Activated CD4-positive, alpha-beta T cell treated with anti-CD3 and anti-CD28 coated beads, Interleukin-2, amount 10 ng/mL, durations not matched to agents 24 days and 14 days (primary cell): ENCODE results near the gene CCR7. TPM values are rescaled to one million over a fixed set of nuclear protein-coding genes. Genes with fewer than 3 reads are reported as not detected.

Experiments used
- DNase-seq: peaks from one replicate; pipeline ENCODE4 v3.0.0; 2022
- H3K27ac Mint-ChIP-seq: one replicate; pipeline ENCODE4 v1.8.0; 2022; ENCODE audit warnings: mild to moderate bottlenecking, mixed read lengths
- H3K27me3 Mint-ChIP-seq: one replicate; pipeline ENCODE4 v1.8.0; 2022; ENCODE audit warnings: mixed read lengths
- H3K36me3 Mint-ChIP-seq: one replicate; pipeline ENCODE4 v1.8.0; 2022; ENCODE audit warnings: low read depth, mild to moderate bottlenecking, mixed read lengths
- H3K4me1 Mint-ChIP-seq: one replicate; pipeline ENCODE4 v1.8.0; 2021; ENCODE audit warnings: mixed read lengths
- H3K4me3 Mint-ChIP-seq: one replicate; pipeline ENCODE4 v1.8.0; 2022; ENCODE audit warnings: mild to moderate bottlenecking, moderate library complexity, mixed read lengths
- H3K9me3 Mint-ChIP-seq: one replicate; pipeline ENCODE4 v1.8.0; 2021; ENCODE audit warnings: mixed read lengths
- intact Hi-C: fragments of 100-400 bp; cut with micrococcal nuclease; formaldehyde crosslinking; loops from one replicate; pipeline ENCODE4 v1.15.1; 2023
- total RNA-seq: library from RNA; stranded (reverse); gene quantifications from 2 replicates; pipeline ENCODE4 v1.2.3, GENCODE V29; 2022

CCR7 gene
- total RNA-seq, 1 donor from 2014 or later, result 220 TPM

DNA sequence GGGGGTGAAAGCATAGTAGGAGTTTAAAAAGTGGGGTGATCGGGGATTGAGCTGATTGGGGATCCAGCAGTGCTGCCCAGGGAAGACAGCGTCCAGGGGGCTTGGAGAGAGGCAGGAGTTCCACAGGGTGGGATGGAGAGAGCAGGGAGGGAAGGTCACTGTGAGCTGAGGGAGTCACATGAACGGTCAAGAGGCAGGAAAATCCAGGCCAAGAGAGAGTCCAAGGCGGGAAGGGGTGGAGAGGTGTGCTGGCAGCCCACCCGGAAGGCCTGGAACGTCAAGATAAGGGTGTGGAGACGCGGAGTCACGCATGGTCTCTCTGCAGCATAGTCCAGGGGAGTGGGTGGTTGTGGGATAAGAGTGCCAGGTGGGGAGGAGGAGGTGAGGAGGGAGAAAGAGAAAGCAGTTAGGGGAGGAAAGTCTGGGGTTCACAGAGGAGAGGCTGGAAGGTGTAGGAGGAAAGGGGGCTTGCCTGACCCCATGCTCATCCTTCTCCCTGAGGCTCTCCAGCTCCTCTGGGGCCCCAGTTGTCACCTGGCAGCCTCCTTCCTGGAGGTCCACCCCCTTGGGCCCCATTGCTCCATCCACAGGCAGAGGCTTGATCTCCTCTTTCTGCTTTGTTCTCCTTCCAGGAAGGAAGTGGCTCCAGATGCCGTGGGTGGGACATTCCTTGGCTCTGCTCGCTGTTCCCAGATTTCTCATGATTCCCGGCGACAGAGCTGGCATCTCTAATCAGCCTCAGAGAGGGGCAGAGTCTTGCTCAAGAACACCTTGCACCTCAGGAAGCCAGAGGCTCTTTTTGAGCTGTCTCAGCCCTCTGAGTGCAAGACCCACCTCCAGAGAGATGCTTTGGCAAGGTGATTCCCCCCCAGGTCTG lies 28.7 kb downstream of the CCR7 start:
- Mint-ChIP-seq H3K27ac (peak overlapping the region; percentile 73), H3K9me3 (no peaks in the 10 kb centered on the region), H3K4me3 (peak overlapping the region; percentile 18), H3K27me3 (peaks cover 2% of the 10 kb centered on the region), H3K36me3 (peaks cover 23% of the 10 kb centered on the region), H3K4me1 (peaks cover 88% of the 10 kb centered on the region)
- no peak for DNase-seq
- intact Hi-C loops, result loop anchor here (10.0 kb wide), 1 partner anchor 232 kb away; the partner anchor contains the start of gene RARA

DNA sequence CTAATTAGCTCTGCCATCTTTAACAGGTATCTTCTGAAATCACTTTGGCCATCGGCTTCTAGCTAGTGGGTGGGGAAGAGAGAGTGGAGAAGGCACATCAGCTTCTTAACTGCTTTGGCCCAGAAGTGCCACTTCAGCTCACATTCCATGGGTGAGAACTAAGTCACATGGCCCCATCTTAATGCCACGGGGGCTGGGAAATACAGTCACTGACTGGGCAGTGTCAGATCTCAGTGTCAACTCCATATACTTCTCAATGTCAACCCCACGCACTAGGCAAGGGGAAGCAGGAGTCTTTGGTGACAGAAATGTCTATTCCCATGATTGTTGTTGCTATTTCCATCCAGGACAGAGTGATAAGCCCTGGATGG lies 29.4 kb downstream of the CCR7 start:
- Mint-ChIP-seq H3K27ac (peak overlapping the region; percentile 73), H3K4me3 (peak overlapping the region; percentile 18), H3K9me3 (no peaks in the 10 kb centered on the region), H3K4me1 (peaks cover 88% of the 10 kb centered on the region), H3K36me3 (peaks cover 23% of the 10 kb centered on the region), H3K27me3 (peaks cover 2% of the 10 kb centered on the region)
- intact Hi-C loops, result loop anchor here (10.0 kb wide), 1 partner anchor 231 kb away; the partner anchor contains the start of gene RARA
- no peak for DNase-seq

DNA sequence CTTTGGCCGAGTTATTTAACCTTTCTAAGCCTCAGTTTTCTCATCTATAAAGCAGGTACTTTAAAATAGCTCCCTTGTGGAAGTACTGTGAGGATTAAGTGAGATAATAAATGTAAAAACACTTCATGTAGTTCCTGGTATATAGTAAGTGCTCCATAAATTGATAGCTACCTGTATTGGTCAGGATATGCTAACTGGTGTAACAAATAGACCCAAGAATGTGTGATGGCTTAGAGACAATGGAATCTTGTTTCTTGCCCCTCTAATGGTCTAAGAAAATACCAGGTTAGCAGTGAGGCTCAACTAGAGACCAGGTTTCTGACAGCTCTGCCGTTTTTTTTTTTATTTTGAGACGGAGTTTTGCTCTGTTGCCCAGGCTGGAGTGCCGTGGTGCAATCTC lies 29.8 kb downstream of the CCR7 start:
- H3K9me3 Mint-ChIP-seq, result no peaks in the 10 kb centered on the region
- H3K4me1 Mint-ChIP-seq, result peaks cover 88% of the 10 kb centered on the region
- H3K27ac Mint-ChIP-seq, result peak overlapping the region; percentile 99
- intact Hi-C loops, result loop anchor here (10.0 kb wide), 1 partner anchor 231 kb away; the partner anchor contains the start of gene RARA
- peaks cover 2% of the 10 kb centered on the region for H3K27me3 Mint-ChIP-seq
- no peak overlapping the region for H3K4me3 Mint-ChIP-seq
- DNase-seq, result no peak
- peaks cover 23% of the 10 kb centered on the region for H3K36me3 Mint-ChIP-seq

DNA sequence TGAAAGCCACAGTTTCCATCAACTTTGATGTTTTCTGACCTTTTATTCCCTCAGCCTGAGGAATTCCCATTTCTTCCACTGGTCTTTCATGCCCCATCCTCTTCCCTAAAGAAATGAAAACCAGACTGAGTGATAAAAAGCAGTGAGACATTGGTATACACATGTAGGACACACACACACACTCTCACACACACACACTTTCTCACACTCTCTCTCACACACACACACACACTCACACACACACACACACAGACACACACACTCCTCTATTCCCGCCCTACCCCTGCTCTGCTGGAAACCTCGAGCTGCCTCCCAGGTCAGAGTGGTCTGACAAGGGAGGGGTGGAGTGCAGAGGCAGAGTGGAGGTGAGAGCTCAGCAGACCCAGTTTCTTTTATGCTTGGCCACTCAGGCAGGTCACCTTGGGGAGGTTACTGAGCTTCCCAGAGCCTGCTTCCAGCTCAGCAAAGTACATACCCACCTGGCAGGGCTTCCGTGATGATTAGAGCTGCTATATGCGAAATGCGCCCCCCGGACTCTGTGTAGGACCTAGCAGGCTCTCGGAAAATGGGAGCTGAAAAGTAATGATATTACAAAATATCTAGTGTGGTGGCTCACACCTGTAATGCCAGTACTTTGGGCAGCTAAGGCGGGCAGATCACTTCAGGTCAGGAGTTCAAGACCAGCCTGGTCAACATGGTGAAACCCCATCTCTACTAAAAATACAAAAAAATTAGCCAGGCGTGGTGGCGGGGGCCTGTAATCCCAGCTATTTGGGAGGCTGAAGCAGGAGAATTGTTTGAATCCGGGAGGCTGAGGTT lies 30.7 kb downstream of the CCR7 start:
- Mint-ChIP-seq H3K9me3 (no peaks in the 10 kb centered on the region), H3K4me3 (peak overlapping the region; percentile 39), H3K36me3 (peaks cover 23% of the 10 kb centered on the region), H3K27ac (peak overlapping the region; percentile 99), H3K27me3 (peaks cover 2% of the 10 kb centered on the region), H3K4me1 (peaks cover 84% of the 10 kb centered on the region)
- intact Hi-C loops, result loop anchor here (10.0 kb wide), 1 partner anchor 230 kb away; the partner anchor contains the start of gene RARA
- DNase-seq, result peak; percentile 72

DNA sequence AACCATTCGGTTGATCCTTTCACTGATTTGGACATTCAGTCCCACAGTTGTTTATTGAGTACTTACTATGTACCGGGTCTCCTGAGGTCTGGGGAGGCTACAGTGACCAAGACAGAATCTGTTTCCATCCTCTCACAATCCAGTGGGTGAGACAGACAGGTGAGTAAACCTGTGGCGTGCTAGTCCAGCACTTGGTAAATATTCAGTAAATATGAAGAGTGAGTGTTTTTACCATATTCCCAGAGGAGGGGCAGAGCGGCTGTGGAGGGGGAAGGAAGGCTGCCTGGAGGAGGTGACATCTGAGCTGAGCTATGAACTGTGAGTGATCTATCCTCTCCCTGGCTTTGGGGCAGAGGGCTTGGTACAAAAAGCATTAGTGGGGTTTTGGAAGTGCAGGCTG lies 31.4 kb downstream of the CCR7 start:
- Mint-ChIP-seq H3K36me3 (peaks cover 21% of the 10 kb centered on the region), H3K27me3 (peaks cover 2% of the 10 kb centered on the region), H3K9me3 (no peaks in the 10 kb centered on the region)

DNA sequence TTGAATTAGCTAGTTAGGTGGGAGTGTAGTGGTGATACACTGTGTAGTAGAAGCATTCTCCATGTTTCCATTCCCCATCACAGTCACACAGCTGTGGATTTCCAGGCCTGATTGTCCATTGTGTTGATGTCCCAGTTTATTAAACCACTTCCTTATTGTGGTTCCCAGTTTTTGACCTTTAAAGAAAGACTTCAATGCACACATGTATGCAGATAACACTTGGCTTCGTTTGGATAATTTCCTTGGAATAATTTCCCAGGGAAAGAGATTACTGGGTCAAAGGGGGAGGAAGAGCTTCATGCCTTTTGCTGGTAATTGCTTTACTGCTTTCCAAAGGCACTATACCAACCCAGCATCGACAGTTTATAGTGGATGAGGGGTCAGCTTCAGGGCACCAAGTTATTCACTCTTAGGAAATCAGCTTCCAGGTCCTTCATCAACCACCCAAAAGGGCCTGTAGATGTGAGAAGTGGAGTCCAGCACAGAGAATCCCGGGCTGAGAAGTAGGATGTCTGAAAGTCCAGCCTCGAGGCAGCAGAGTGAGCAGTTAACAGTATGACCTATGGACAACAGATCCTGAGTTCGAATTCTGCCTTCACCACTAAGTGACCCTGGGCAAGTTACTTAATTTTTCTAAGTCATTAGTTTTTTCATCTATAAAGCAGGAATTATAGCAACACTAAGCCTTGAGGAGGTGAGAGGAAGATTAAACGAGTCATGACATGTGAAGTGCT lies 32.6 kb downstream of the CCR7 start:
- Mint-ChIP-seq H3K36me3 (peaks cover 23% of the 10 kb centered on the region), H3K9me3 (no peaks in the 10 kb centered on the region), H3K27me3 (peaks cover 2% of the 10 kb centered on the region), H3K4me1 (peaks cover 81% of the 10 kb centered on the region), H3K27ac (peak overlapping the region; percentile 99), H3K4me3 (peak overlapping the region; percentile 85)
- peak; percentile 70 for DNase-seq
- intact Hi-C loops, result loop anchor here (1.0 to 10.0 kb wide), 7 partner anchors 9 to 228 kb away; partner anchors contain the start of genes RARA and TOP2A

More for the DNA sequence above, 31.4 kb downstream of the CCR7 start:
- intact Hi-C loops, result loop anchor here (1.0 to 10.0 kb wide), 7 partner anchors 7 to 229 kb away; partner anchors contain the start of genes RARA and TOP2A
- Mint-ChIP-seq H3K4me3 (peak overlapping the region; percentile 85), H3K4me1 (peaks cover 80% of the 10 kb centered on the region), H3K27ac (peak overlapping the region; percentile 99)
- no peak for DNase-seq

DNA sequence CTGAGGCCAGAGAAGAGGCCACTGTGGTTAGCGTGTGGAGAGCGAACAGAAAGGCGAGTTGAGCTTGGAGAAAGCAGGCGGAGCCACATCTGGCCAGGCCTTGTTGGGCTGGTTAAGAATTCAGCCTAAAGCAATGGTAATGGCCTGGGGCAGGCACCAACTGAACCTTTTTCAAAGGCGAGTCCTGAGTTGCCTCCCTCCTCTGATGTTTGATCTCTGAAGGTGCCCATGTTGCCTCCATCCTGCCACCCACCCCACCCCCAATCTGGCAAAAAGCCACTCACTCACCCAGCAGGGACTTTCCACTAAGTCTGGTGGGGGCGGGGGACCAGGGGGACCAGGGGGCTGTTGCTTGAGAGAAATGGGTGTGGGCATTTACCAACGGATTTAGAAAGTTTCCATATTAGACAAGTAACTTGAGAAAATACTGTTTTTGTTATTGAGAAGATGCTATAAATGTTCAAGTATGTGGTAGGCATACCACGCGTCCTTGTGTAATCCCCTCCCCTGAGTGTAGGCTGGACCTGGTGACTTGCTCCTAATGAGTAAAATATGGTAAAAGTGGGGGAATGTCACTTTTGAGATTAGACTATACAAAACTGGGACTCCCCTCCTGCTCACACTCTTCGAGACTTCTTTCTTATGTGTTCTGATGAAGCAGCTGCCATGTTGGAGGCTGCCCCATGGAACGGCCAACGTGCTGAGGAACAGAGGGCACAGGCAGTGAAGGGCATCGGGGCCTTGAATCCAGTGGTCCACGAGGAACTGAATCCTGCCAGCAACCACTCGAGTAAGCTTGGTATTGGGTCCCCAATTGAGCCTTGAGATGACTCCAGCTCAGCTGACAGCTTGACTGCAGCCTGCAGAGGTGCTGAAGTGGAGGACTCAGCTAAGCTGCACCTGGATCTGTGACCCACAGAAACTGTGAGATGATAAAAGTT lies 34.0 kb downstream of the CCR7 start:
- peaks cover 2% of the 10 kb centered on the region for H3K27me3 Mint-ChIP-seq
- H3K36me3 Mint-ChIP-seq, result peaks cover 31% of the 10 kb centered on the region
- H3K27ac Mint-ChIP-seq, result peak overlapping the region; percentile 99
- intact Hi-C loops, result loop anchor here (1.0 to 10.0 kb wide), 4 partner anchors 15 to 227 kb away; partner anchors contain the start of gene RARA
- peak; percentile 85 for DNase-seq
- no peaks in the 10 kb centered on the region for H3K9me3 Mint-ChIP-seq
- H3K4me1 Mint-ChIP-seq, result peaks cover 71% of the 10 kb centered on the region
- H3K4me3 Mint-ChIP-seq, result peak overlapping the region; percentile 85

DNA sequence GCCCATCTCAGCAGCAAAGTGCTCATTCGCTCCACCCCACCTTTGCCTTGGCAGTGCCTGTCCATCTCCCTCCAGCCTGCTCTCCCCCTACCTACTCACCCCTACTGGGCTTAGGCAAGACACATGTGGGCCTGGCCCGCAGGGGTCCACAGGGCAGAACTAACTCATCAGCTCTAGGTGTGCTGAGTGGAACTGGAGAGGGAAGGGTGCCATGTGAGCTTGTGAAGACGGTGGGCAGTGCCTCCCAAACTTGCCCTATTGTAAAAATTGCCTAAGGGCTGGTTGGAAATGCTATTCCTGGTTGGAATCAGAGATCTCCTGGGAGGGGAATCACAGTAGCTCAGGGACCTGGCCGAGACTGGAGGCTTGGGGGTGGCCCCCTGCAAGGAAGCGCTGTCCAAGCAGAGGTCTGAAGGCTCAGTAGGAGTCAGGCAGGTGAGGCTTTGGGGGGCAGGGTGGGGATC lies 34.7 kb downstream of the CCR7 start:
- peak; percentile 62 for DNase-seq
- Mint-ChIP-seq H3K4me3 (peak overlapping the region; percentile 85), H3K27ac (peak overlapping the region; percentile 99), H3K4me1 (peaks cover 64% of the 10 kb centered on the region), H3K36me3 (peaks cover 34% of the 10 kb centered on the region), H3K9me3 (peaks cover under 1% of the 10 kb centered on the region), H3K27me3 (peaks cover 2% of the 10 kb centered on the region)
- intact Hi-C loops, result loop anchor here (10.0 kb wide), 1 partner anchor 226 kb away; the partner anchor contains the start of gene RARA

DNA sequence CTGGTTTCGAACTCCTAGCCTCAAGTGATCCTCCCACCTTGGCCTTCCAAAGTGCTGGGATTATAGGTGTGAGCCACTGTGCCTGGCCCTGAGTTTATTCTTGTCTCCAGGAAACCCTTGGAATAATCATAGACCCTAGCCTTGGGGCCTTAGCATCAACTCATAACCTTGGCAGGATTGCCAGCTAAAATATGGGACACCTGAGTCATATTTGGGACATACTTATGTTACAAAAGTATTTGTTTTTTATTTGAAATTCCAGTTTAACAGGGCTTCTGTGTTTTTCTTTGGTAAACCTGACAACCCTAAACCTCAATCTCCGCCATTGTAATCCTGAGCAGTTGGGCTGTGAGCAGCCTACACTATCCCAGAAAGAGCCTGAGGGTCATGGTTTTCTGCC lies 35.3 kb downstream of the CCR7 start:
- intact Hi-C loops, result loop anchor here (10.0 kb wide), 1 partner anchor 225 kb away; the partner anchor contains the start of gene RARA
- peaks cover 40% of the 10 kb centered on the region for H3K36me3 Mint-ChIP-seq
- peaks cover 2% of the 10 kb centered on the region for H3K27me3 Mint-ChIP-seq
- peak overlapping the region; percentile 99 for H3K27ac Mint-ChIP-seq
- no peak overlapping the region for H3K4me3 Mint-ChIP-seq
- H3K9me3 Mint-ChIP-seq, result peaks cover 6% of the 10 kb centered on the region
- no peak for DNase-seq
- peaks cover 64% of the 10 kb centered on the region for H3K4me1 Mint-ChIP-seq

DNA sequence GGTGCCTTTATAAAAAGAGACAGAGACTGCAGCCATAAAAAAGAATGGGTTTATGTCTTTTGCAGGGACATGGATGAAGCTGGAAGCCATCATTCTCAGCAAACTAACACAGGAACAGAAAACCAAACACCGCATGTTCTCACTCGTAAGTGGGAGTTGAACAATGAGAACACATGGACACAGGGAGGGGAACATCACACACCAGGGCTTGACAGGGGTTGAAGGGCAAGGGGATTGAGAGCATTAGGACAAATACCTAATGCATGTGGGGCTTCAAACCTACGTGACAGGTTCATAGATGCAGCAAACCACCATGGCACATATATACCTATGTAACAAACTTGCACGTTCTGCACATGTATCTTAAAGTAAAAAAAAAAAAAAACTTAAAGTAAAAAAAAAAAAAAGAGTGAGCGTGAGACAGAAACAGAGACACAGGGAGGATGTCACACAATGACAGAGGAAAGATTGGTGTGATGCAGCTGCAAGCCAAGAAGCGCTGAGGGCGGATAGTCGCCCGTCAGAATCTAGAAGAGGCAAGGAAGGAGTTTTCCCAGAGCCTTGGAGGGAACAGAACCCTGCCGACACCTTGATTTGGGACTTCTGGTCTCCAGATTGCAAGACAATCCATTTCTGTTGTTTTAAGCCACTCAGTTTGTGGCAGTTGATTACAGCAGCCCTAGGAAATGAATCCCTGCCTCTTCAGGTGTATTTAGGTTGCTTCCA lies 36.4 kb downstream of the CCR7 start:
- Mint-ChIP-seq H3K4me3 (peak overlapping the region; percentile 6), H3K36me3 (peaks cover 48% of the 10 kb centered on the region), H3K4me1 (peaks cover 61% of the 10 kb centered on the region), H3K9me3 (peaks cover 7% of the 10 kb centered on the region), H3K27ac (peak overlapping the region; percentile 99), H3K27me3 (peaks cover 2% of the 10 kb centered on the region)
- intact Hi-C loops, result no loop called here
- DNase-seq, result peak; percentile 77

DNA sequence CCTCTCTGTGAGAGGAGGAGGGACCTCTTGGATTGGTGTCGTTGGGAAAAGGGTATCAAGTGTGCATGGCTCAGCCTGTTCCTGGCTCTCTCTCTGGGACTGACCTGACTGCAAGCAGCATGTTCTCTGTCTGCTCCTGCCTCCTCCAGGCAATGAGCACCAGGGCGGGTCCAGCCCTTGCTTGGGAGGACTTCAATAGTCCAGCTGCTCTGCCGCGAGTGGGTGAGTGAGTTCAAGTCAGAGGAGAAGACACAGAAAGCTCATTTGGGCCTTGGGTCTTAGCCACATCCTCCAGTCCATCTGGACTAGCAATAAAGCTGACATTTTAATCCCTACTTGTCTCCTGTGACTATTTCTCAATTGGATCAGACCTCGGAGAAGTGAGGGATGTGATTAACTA lies 38.6 kb downstream of the CCR7 start:
- H3K4me1 Mint-ChIP-seq, result peaks cover 56% of the 10 kb centered on the region

More for the DNA sequence above, 38.6 kb downstream of the CCR7 start:
- Mint-ChIP-seq H3K4me3 (no peak overlapping the region), H3K27me3 (no peaks in the 10 kb centered on the region), H3K9me3 (peaks cover 18% of the 10 kb centered on the region), H3K27ac (peak overlapping the region; percentile 13), H3K36me3 (peaks cover 57% of the 10 kb centered on the region)
- intact Hi-C loops, result no loop called here
- DNase-seq, result no peak
